A673 (cell line): ENCODE results near the gene TTLL11. TPM values are rescaled to one million over a fixed set of nuclear protein-coding genes. Genes with fewer than 3 reads are reported as not detected.

Experiments used
- BruUV-seq: library from RNA; stranded (reverse); fragments of 400-500 nt; replicated peaks from 2 replicates; lab custom pipeline; 2021; lab: Mats Ljungman, UMichigan
- CTCF ChIA-PET: fragments of 300-600 bp; sonication (Branson Sonifier 250); formaldehyde crosslinking; loops from one replicate; lab custom pipeline; 2022; ENCODE audit warnings: antibody characterized with exemption; lab: Charles Lee
- POLR2A ChIA-PET: fragments of 300-600 bp; sonication (Branson Sonifier 250); formaldehyde crosslinking; loops from one replicate; lab custom pipeline; 2022; ENCODE audit warnings: antibody characterized with exemption; ENCODE audit not compliant: low non-redundant PET; lab: Charles Lee
- DNase-seq: peaks from one replicate; pipeline ENCODE4 v3.0.0-alpha.2; 2015; ENCODE audit warnings: low spot score
- H3K27ac ChIP-seq: fragments of 200-600 bp; sonication (generic); 2 replicates; pipeline ENCODE4 v1.5.1; 2016; ENCODE audit warnings: mixed run types, low read depth, mild to moderate bottlenecking, mixed read lengths, antibody characterized with exemption, low read length; ENCODE audit not compliant: poor library complexity, severe bottlenecking
- H3K27me3 ChIP-seq: fragments of 200-600 bp; sonication (generic); replicated peaks from 2 replicates; pipeline ENCODE4 v1.6.1; 2017; ENCODE audit warnings: mixed run types, low read depth, mild to moderate bottlenecking, mixed read lengths, antibody characterized with exemption, low read length; ENCODE audit not compliant: insufficient read depth, poor library complexity
- H3K36me3 ChIP-seq: fragments of 200-600 bp; sonication (generic); 2 replicates; pipeline ENCODE4 v1.6.1; 2016; ENCODE audit warnings: mixed run types, mild to moderate bottlenecking, mixed read lengths, antibody characterized with exemption, low read length; ENCODE audit not compliant: insufficient read depth, poor library complexity, severe bottlenecking
- H3K4me1 ChIP-seq: fragments of 200-600 bp; sonication (generic); 2 replicates; pipeline ENCODE4 v1.6.1; 2017; ENCODE audit warnings: mixed run types, mild to moderate bottlenecking, mixed read lengths, antibody characterized with exemption, low read length; ENCODE audit not compliant: insufficient read depth, poor library complexity, severe bottlenecking
- H3K4me3 ChIP-seq: fragments of 200-600 bp; sonication (generic); 2 replicates; pipeline ENCODE4 v1.5.1; 2016; ENCODE audit warnings: low read depth, mixed run types, mild to moderate bottlenecking, mixed read lengths, low read length; ENCODE audit not compliant: poor library complexity, severe bottlenecking
- H3K9me3 ChIP-seq: fragments of 200-600 bp; sonication (generic); 2 replicates; pipeline ENCODE4 v1.6.1; 2016; ENCODE audit warnings: mixed run types, low read depth, mild to moderate bottlenecking, mixed read lengths, antibody characterized with exemption, low read length; ENCODE audit not compliant: poor library complexity, severe bottlenecking
- EZH2 ChIP-seq: fragments of 200-600 bp; sonication (generic); IDR thresholded peaks from 2 replicates; pipeline ENCODE4 v1.6.1; 2017; ENCODE audit warnings: borderline replicate concordance, low read depth, mild to moderate bottlenecking, mixed read lengths, antibody characterized with exemption, low read length; ENCODE audit not compliant: poor library complexity, severe bottlenecking
- intact Hi-C: fragments of 100-400 bp; cut with micrococcal nuclease; formaldehyde crosslinking; loops from one replicate; pipeline ENCODE4 v1.10.0; 2022; ENCODE audit not compliant: unreplicated experiment
- total RNA-seq: library from RNA; stranded (reverse); gene quantifications from 2 replicates; pipeline ENCODE4 v1.2.3, GENCODE V29; 2021
- TF ChIP-seq, protein P1 (sequence below): fragments of 300-800, 200-600 bp; sonication (generic); conservative IDR thresholded peaks from 2 replicates; pipeline ENCODE4 v1.5.1; 2017; ENCODE audit warnings: low read depth, mild to moderate bottlenecking, antibody characterized with exemption, low read length, moderate library complexity, mixed read lengths

TTLL11 gene
- total RNA-seq, 1 experiment from 2014 or later = 3.0 TPM

DNA sequence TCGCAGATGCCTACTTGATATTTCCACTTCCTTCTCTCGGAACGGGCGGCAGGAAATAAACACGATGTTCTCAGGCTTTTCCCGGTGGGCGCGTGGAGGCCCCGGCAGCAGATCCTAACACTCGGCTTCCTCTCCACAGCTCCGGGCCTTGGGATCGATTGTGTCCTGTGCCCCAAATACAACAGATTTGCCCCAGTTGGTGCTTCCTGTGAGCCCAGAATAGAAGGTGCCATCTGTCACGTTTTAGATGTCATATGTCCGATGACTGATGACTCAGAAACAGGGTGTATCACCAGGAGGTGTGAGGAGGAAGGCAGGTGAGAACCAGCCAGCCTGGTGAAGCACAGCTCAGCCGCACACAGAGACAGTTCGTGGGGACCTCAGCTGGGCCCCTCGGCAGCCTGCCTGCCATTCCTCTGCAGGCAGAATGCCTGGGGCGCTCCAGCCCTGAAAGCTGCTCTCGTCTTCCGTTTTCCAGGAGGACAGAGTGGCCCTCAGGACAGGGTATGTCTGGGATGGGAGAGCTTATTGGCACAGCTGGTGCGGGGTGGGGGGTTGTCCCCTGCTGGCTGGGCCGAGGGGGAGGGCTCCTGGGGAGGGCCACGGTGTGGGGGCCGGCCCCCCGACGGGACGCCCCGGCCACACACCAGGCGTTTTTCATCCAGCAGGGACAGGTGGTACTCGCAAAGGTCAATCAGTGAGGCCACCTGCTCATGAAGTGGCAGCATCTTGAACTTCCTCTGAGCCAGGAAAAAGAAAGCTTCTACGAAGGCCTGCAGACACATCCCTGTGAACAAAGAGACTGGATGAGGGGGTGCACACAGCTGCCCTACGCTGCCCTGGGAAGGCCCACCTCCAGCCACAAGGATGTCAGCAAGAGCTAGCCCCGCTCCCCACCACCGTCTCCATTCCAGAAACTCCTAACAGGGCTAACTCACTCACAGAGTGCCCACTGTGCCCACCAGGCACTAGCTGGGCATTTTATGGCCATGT, 270.7 kb downstream of the TTLL11 start:
- H3K27me3 ChIP-seq = no peaks in the 10 kb centered on the region
- no peaks in the 10 kb centered on the region for H3K9me3 ChIP-seq
- intact Hi-C loops = no loop called here
- no peak overlapping the region for H3K4me3 ChIP-seq
- H3K27ac ChIP-seq = no peak overlapping the region
- CTCF ChIA-PET = no interaction called here
- H3K36me3 ChIP-seq = no peaks in the 10 kb centered on the region
- POLR2A ChIA-PET = no interaction called here
- TF ChIP-seq, protein P1, sequence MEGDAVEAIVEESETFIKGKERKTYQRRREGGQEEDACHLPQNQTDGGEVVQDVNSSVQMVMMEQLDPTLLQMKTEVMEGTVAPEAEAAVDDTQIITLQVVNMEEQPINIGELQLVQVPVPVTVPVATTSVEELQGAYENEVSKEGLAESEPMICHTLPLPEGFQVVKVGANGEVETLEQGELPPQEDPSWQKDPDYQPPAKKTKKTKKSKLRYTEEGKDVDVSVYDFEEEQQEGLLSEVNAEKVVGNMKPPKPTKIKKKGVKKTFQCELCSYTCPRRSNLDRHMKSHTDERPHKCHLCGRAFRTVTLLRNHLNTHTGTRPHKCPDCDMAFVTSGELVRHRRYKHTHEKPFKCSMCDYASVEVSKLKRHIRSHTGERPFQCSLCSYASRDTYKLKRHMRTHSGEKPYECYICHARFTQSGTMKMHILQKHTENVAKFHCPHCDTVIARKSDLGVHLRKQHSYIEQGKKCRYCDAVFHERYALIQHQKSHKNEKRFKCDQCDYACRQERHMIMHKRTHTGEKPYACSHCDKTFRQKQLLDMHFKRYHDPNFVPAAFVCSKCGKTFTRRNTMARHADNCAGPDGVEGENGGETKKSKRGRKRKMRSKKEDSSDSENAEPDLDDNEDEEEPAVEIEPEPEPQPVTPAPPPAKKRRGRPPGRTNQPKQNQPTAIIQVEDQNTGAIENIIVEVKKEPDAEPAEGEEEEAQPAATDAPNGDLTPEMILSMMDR = no peak
- no peak for TF ChIP-seq EZH2
- H3K4me1 ChIP-seq = peaks cover 11% of the 10 kb centered on the region
- no TSS peak for BruUV-seq
- no peak for DNase-seq

DNA sequence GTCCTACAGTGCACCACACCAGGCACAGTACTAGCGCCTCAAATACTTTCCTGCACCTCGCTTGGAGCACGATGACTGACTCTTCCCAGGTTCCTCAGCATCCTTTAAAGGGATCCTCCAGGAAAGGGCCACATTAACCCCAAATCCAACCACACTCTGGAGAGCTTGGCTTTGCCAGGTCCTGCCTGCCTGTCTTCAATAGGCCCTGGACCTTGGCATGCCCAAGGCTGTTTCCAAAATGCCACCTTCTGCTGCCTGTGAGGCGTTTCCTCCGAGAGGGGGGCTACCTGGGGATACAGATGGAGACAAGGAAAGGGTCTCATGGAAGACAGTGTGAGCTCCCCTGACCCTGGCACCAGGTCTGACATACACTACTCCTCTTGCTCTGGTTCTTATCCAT, 271.8 kb downstream of the TTLL11 start:
- Histone ChIP-seq H3K9me3 (no peaks in the 10 kb centered on the region), H3K27me3 (no peaks in the 10 kb centered on the region), H3K36me3 (no peaks in the 10 kb centered on the region), H3K4me1 (peaks cover 11% of the 10 kb centered on the region), H3K4me3 (no peak overlapping the region), H3K27ac (no peak overlapping the region)
- ChIA-PET CTCF (no interaction called here), POLR2A (no interaction called here)
- TF ChIP-seq, protein P1 = no peak
- TF ChIP-seq EZH2 = no peak
- DNase-seq = no peak
- no TSS peak for BruUV-seq
- intact Hi-C loops = no loop called here

DNA sequence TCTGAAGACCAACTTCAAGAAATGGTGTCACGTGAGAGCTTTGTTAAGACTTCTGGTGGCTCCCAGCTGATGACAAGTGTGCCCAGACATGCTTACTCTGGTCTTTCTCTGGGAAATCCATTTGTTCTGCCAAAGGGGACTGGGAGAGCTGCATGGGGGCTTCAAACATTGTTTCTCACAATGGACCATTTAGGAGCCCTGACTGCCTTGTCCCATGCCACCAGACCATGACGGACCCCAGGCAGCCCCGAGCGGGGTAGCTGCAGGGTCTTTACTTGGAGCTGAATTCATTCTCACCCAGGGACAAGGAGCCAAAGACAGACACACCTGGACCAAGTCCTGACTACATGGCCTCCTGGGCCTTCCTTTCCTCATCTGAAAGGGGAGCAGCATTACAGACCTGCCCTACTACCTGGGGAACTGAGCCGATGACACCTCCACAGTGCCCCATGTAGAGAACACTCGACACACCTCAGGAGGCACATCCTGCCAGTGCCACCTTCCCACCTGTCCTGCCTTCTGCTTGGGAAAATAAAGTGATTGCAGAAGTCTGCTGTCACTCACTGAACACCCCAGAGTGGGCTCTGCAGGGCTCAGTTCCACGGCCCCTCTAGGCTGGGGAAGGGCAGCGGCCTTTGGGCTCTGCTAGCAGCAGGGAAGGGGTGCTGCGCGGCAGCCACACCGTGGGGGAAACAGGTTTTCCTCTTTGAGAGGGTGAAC, 272.7 kb downstream of the TTLL11 start:
- no peaks in the 10 kb centered on the region for H3K36me3 ChIP-seq
- ChIA-PET CTCF (interaction anchor here (1.6 kb wide), 1 partner anchor 110 kb away, joined by 3 read pairs; no protein-coding TSS in a partner anchor), POLR2A (no interaction called here)
- no peak for TF ChIP-seq EZH2
- TF ChIP-seq, protein P1 = no peak
- no peaks in the 10 kb centered on the region for H3K9me3 ChIP-seq
- no peak overlapping the region for H3K27ac ChIP-seq
- intact Hi-C loops = no loop called here
- H3K4me3 ChIP-seq = no peak overlapping the region
- no peak for DNase-seq
- BruUV-seq = no TSS peak
- no peaks in the 10 kb centered on the region for H3K27me3 ChIP-seq
- H3K4me1 ChIP-seq = peaks cover 11% of the 10 kb centered on the region
